PC-9 (cell line): Measurements from ENCODE around the gene PTBP2. TPM values are rescaled to one million over a fixed set of nuclear protein-coding genes. Genes with fewer than 3 reads are reported as not detected.

Experiments used
- BruUV-seq: library from RNA; stranded (reverse); fragments of 400-500 nt; replicated peaks from 2 replicates; lab custom pipeline; 2021; lab: Mats Ljungman, UMichigan
- CTCF ChIA-PET: fragments of 300-600 bp; sonication (Branson Sonifier 250); formaldehyde crosslinking; loops from one replicate; lab custom pipeline; 2022; ENCODE audit warnings: antibody characterized with exemption; lab: Charles Lee
- POLR2A ChIA-PET: fragments of 300-600 bp; sonication (Branson Sonifier 250); formaldehyde crosslinking; loops from one replicate; lab custom pipeline; 2022; ENCODE audit warnings: antibody characterized with exemption; ENCODE audit not compliant: unreplicated experiment; lab: Charles Lee
- DNase-seq, 2 experiments: peaks; one replicate each; pipeline versions ENCODE4 v3.0.0 to v3.0.0-alpha.2; 2015 to 2022; ENCODE audit warnings: mixed read lengths in 1 of 2
- H2AFZ ChIP-seq: fragments of 200-600 bp; sonication (generic); 2 replicates; pipeline ENCODE4 v1.8.1; 2017; ENCODE audit warnings: antibody characterized with exemption
- H3F3A ChIP-seq: fragments of 200-600 bp; sonication (generic); 2 replicates; pipeline ENCODE4 v1.8.1; 2017; ENCODE audit warnings: antibody characterized with exemption, mild to moderate bottlenecking, low read depth; ENCODE audit not compliant: insufficient read depth
- H3K27ac ChIP-seq: fragments of 200-600 bp; sonication (generic); 2 replicates; pipeline ENCODE4 v1.6.1; 2016; ENCODE audit warnings: mixed run types
- H3K27me3 ChIP-seq: fragments of 200-600 bp; sonication (generic); 2 replicates; pipeline ENCODE4 v1.6.1; 2016; ENCODE audit warnings: low read depth, mixed run types; ENCODE audit not compliant: insufficient read depth
- H3K36me3 ChIP-seq: fragments of 200-600 bp; sonication (generic); 2 replicates; pipeline ENCODE4 v1.6.1; 2016; ENCODE audit warnings: low read depth, mixed run types
- H3K4me1 ChIP-seq: fragments of 200-600 bp; sonication (generic); replicated peaks from 2 replicates; pipeline ENCODE4 v1.6.1; 2016; ENCODE audit warnings: mixed run types; ENCODE audit not compliant: insufficient read depth
- H3K4me2 ChIP-seq: fragments of 200-600 bp; sonication (generic); 2 replicates; pipeline ENCODE4 v1.6.1; 2017; ENCODE audit warnings: mixed run types
- H3K4me3 ChIP-seq: fragments of 200-600 bp; sonication (generic); 2 replicates; pipeline ENCODE4 v1.6.1; 2016; ENCODE audit warnings: mixed run types
- H3K79me2 ChIP-seq: fragments of 200-600 bp; sonication (generic); 2 replicates; pipeline ENCODE4 v1.6.1; 2017; ENCODE audit warnings: low read depth, mixed run types
- H3K9me2 ChIP-seq: fragments of 200-600 bp; sonication (generic); 2 replicates; pipeline ENCODE4 v1.8.1; 2017; ENCODE audit warnings: mild to moderate bottlenecking; ENCODE audit not compliant: insufficient read depth
- H3K9me3 ChIP-seq: fragments of 200-600 bp; sonication (generic); 2 replicates; pipeline ENCODE4 v1.8.1; 2016; ENCODE audit warnings: low read depth; ENCODE audit not compliant: insufficient read depth
- H4K20me1 ChIP-seq: fragments of 200-600 bp; sonication (generic); 2 replicates; pipeline ENCODE4 v1.8.1; 2017; ENCODE audit not compliant: insufficient read depth
- CTCF ChIP-seq: fragments of 200-600 bp; sonication (generic); conservative IDR thresholded peaks from 2 replicates; pipeline ENCODE4 v1.6.1; 2017; ENCODE audit warnings: mixed run types, antibody characterized with exemption, mild to moderate bottlenecking, moderate library complexity
- EZH2 ChIP-seq: fragments of 200-600 bp; sonication (generic); IDR thresholded peaks from 2 replicates; pipeline ENCODE4 v1.8.0; 2017; ENCODE audit warnings: antibody characterized with exemption, low read depth
- intact Hi-C: fragments of 100-400 bp; cut with micrococcal nuclease; formaldehyde crosslinking; loops from one replicate; pipeline ENCODE4 v1.10.0; 2022; ENCODE audit not compliant: unreplicated experiment
- total RNA-seq: library from RNA; stranded (reverse); gene quantifications from 2 replicates; pipeline ENCODE4 v1.2.3, GENCODE V29; 2021

The PTBP2 gene
- total RNA-seq, 1 experiment from 2014 or later: 14.0 TPM

DNA sequence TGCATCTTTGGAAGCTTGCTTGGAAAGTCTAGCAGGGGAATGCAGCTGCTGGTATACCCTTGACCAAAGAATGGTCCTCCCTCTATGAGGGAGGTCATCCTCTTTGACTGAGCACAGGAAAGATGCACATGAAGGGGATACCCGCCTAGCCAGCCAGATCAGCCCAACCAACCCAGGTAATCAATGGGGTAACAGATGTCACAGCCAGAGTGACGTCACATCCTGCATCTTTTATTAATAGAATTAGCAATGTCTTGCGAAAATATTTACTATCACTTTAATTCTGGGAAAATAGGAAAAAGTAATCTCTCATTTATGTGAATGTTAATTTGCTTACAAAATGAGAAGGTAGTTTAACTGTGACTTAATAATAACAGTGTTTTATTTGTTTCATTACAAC is 25.6 kb upstream of the PTBP2 start:
- Histone ChIP-seq H2AFZ (no peak overlapping the region), H3F3A (no peaks in the 10 kb centered on the region), H3K36me3 (no peaks in the 10 kb centered on the region), H3K79me2 (no peaks in the 10 kb centered on the region), H3K4me2 (no peak overlapping the region), H3K4me3 (no peak overlapping the region), H3K27me3 (no peaks in the 10 kb centered on the region), H3K27ac (no peak overlapping the region), H3K9me2 (no peaks in the 10 kb centered on the region), H3K4me1 (no peaks in the 10 kb centered on the region), H4K20me1 (no peaks in the 10 kb centered on the region), H3K9me3 (no peaks in the 10 kb centered on the region)
- DNase-seq: no peak
- ChIA-PET POLR2A (no interaction called here), CTCF (no interaction called here)
- intact Hi-C loops: no loop called here
- TF ChIP-seq CTCF (no peak), EZH2 (no peak)
- no TSS peak for BruUV-seq

- no peak overlapping the region for H2AFZ ChIP-seq
- TF ChIP-seq CTCF (no peak), EZH2 (no peak)
- no TSS peak for BruUV-seq
- CTCF ChIA-PET: no interaction called here
- no peak for DNase-seq
- POLR2A ChIA-PET: no interaction called here
- no peaks in the 10 kb centered on the region for H3K79me2 ChIP-seq
- H3K4me3 ChIP-seq: no peak overlapping the region
- no peaks in the 10 kb centered on the region for H4K20me1 ChIP-seq
- no peaks in the 10 kb centered on the region for H3K9me3 ChIP-seq
- H3K9me2 ChIP-seq: no peaks in the 10 kb centered on the region
- no peaks in the 10 kb centered on the region for H3F3A ChIP-seq
- no peaks in the 10 kb centered on the region for H3K27me3 ChIP-seq
- no peak overlapping the region for H3K27ac ChIP-seq
- no peaks in the 10 kb centered on the region for H3K4me1 ChIP-seq
- H3K4me2 ChIP-seq: no peak overlapping the region
- H3K36me3 ChIP-seq: no peaks in the 10 kb centered on the region
- intact Hi-C loops: no loop called here
Measured at GRCh38 chr1:96698342-96698983, 23.1 kb upstream of the PTBP2 start.

GRCh38 chr1:96703186-96703585 is 18.4 kb upstream of the PTBP2 start:
- Histone ChIP-seq H4K20me1 (no peaks in the 10 kb centered on the region), H2AFZ (no peak overlapping the region), H3K79me2 (no peaks in the 10 kb centered on the region), H3K27me3 (no peaks in the 10 kb centered on the region), H3K9me3 (no peaks in the 10 kb centered on the region), H3K36me3 (no peaks in the 10 kb centered on the region), H3K27ac (no peak overlapping the region), H3K4me2 (no peak overlapping the region), H3K4me1 (no peaks in the 10 kb centered on the region), H3K9me2 (no peaks in the 10 kb centered on the region), H3K4me3 (no peak overlapping the region), H3F3A (no peaks in the 10 kb centered on the region)
- POLR2A ChIA-PET: no interaction called here
- intact Hi-C loops: no loop called here
- no peak for DNase-seq
- TF ChIP-seq EZH2 (no peak), CTCF (no peak)
- CTCF ChIA-PET: no interaction called here
- no TSS peak for BruUV-seq
